IMR-90 (cell line): ENCODE results near the gene NHEJ1. TPM values are rescaled to one million over a fixed set of nuclear protein-coding genes. Genes with fewer than 3 reads are reported as not detected.
A peak's percentile ranks its signal among the peaks of the same experiment; 100 is the strongest.

Experiments
- ATAC-seq: fragments of 200-7000 bp; cut with Tn5 transposase; 2 replicates; pipeline ENCODE4 v1.9.1; 2020; ENCODE audit warnings: low read depth, mild to moderate bottlenecking, moderate library complexity
- BruUV-seq: library from RNA; stranded (reverse); fragments of 400-500 nt; replicated peaks from 2 replicates; lab custom pipeline; 2021; lab: Mats Ljungman, UMichigan
- CTCF ChIA-PET: fragments of 300-600 bp; formaldehyde crosslinking; extraction: SDS; loops from one replicate; lab custom pipeline; 2021; ENCODE audit warnings: antibody characterized with exemption; lab: Yijun Ruan, JAX
- POLR2A ChIA-PET: fragments of 300-600 bp; sonication (Branson Sonifier 250); formaldehyde crosslinking; loops from one replicate; lab custom pipeline; 2022; ENCODE audit warnings: antibody characterized with exemption; ENCODE audit not compliant: unreplicated experiment; lab: Charles Lee
- DNase-seq: peaks from one replicate; pipeline ENCODE4 v3.0.0; 2013
- H2AFZ ChIP-seq: replicated peaks from 2 replicates; pipeline ENCODE3; 2013; ENCODE audit warnings: low read length, mild to moderate bottlenecking; ENCODE audit not compliant: poor library complexity
- H2AK5ac ChIP-seq: 2 replicates; pipeline ENCODE4 v1.6.1; 2013; ENCODE audit warnings: low read depth, low read length, inconsistent platforms
- H2AK9ac ChIP-seq: replicated peaks from 2 replicates; pipeline ENCODE3; 2013; ENCODE audit warnings: mild to moderate bottlenecking, low read depth, low read length, moderate library complexity; ENCODE audit not compliant: poor library complexity
- H2BK120ac ChIP-seq: 2 replicates; pipeline ENCODE4 v1.6.1; 2013; ENCODE audit warnings: low read depth, low read length, inconsistent platforms
- H2BK15ac ChIP-seq: 3 replicates; pipeline ENCODE4 v1.6.1; 2013; ENCODE audit warnings: low read depth, low read length, inconsistent platforms
- H2BK20ac ChIP-seq: 2 replicates; pipeline ENCODE4 v1.6.1; 2013; ENCODE audit warnings: low read depth, mild to moderate bottlenecking, inconsistent platforms, low read length, moderate library complexity
- H2BK5ac ChIP-seq: 2 replicates; pipeline ENCODE4 v1.6.1; 2013; ENCODE audit warnings: mild to moderate bottlenecking, low read depth, low read length, inconsistent platforms; ENCODE audit not compliant: poor library complexity, severe bottlenecking
- H3K14ac ChIP-seq: replicated peaks from 2 replicates; pipeline ENCODE4 v1.6.1; 2013; ENCODE audit warnings: low read depth, low read length, inconsistent platforms
- H3K18ac ChIP-seq: 2 replicates; pipeline ENCODE4 v1.6.1; 2013; ENCODE audit warnings: low read depth, low read length, control low read depth
- H3K23ac ChIP-seq: 2 replicates; pipeline ENCODE4 v1.6.1; 2013; ENCODE audit warnings: low read depth, low read length, inconsistent platforms
- H3K27ac ChIP-seq: 2 replicates; pipeline ENCODE4 v1.5.1; 2013; ENCODE audit warnings: mild to moderate bottlenecking, control low read depth, low read length; ENCODE audit not compliant: insufficient read depth
- H3K27me3 ChIP-seq: 2 replicates; pipeline ENCODE4 v1.6.1; 2013; ENCODE audit warnings: low read length; ENCODE audit not compliant: control insufficient read depth, insufficient read depth
- H3K36me3 ChIP-seq: 2 replicates; pipeline ENCODE4 v1.6.1; 2013; ENCODE audit warnings: low read length, mixed read lengths; ENCODE audit not compliant: control insufficient read depth, insufficient read depth
- H3K4ac ChIP-seq: 2 replicates; pipeline ENCODE4 v1.6.1; 2013; ENCODE audit warnings: low read depth, low read length, inconsistent platforms
- H3K4me1 ChIP-seq: 2 replicates; pipeline ENCODE4 v1.6.1; 2013; ENCODE audit warnings: low read length, mixed read lengths; ENCODE audit not compliant: control insufficient read depth, insufficient read depth
- H3K4me2 ChIP-seq: 2 replicates; pipeline ENCODE4 v1.6.1; 2013; ENCODE audit warnings: low read depth, mild to moderate bottlenecking, control low read depth, low read length, moderate library complexity
- H3K4me3 ChIP-seq: 2 replicates; pipeline ENCODE4 v1.5.1; 2013; ENCODE audit warnings: low read depth, mild to moderate bottlenecking, control low read depth, low read length, moderate library complexity; ENCODE audit not compliant: insufficient read depth
- H3K56ac ChIP-seq: 2 replicates; pipeline ENCODE4 v1.6.1; 2013; ENCODE audit warnings: low read length, inconsistent platforms; ENCODE audit not compliant: insufficient read depth; ENCODE audit errors: extremely low read depth
- H3K79me1 ChIP-seq, 2 experiments: 2 replicates each; pipeline ENCODE4 v1.6.1; 2013; ENCODE audit warnings: low read length in 2 of 2, inconsistent platforms in 1 of 2, low read depth in 1 of 2
- H3K9ac ChIP-seq: 2 replicates; pipeline ENCODE4 v1.6.1; 2013; ENCODE audit warnings: low read depth, low read length, control low read depth
- H3K9me1 ChIP-seq: 2 replicates; pipeline ENCODE4 v1.6.1; 2013; ENCODE audit warnings: low read length, inconsistent platforms; ENCODE audit not compliant: insufficient read depth
- H3K9me3 ChIP-seq: 2 replicates; pipeline ENCODE4 v1.6.1; 2013; ENCODE audit warnings: low read length; ENCODE audit not compliant: control insufficient read depth, insufficient read depth
- H4K20me1 ChIP-seq: 2 replicates; pipeline ENCODE4 v1.6.1; 2013; ENCODE audit warnings: low read length, inconsistent platforms; ENCODE audit not compliant: insufficient read depth
- H4K5ac ChIP-seq: 2 replicates; pipeline ENCODE4 v1.6.1; 2013; ENCODE audit warnings: mild to moderate bottlenecking, low read depth, low read length, control low read depth
- H4K8ac ChIP-seq, 2 experiments: 2 replicates each; pipeline ENCODE4 v1.6.1; 2013; ENCODE audit warnings: low read depth in 2 of 2, low read length in 2 of 2, control low read depth in 1 of 2, inconsistent platforms in 1 of 2
- H4K91ac ChIP-seq: 2 replicates; pipeline ENCODE4 v1.6.1; 2013; ENCODE audit warnings: low read depth, low read length, inconsistent platforms; ENCODE audit not compliant: insufficient read depth
- BHLHE40 ChIP-seq: fragments of 150-350 bp; IDR thresholded peaks from 2 replicates; pipeline ENCODE4 v1.6.1; 2016; ENCODE audit warnings: mild to moderate bottlenecking, low read depth, low read length
- CEBPB ChIP-seq: IDR thresholded peaks from 2 replicates; pipeline ENCODE4 v1.6.1; 2012; ENCODE audit warnings: low read depth, low read length, improper control_type of control experiment
- CHD1 ChIP-seq: IDR thresholded peaks from 2 replicates; pipeline ENCODE4 v1.6.1; 2012; ENCODE audit warnings: low read depth, low read length, improper control_type of control experiment
- CTCF ChIP-seq: conservative IDR thresholded peaks from 2 replicates; pipeline ENCODE4 v1.5.1; 2012; ENCODE audit warnings: mild to moderate bottlenecking, low read depth, low read length, improper control_type of control experiment
- ELK1 ChIP-seq: fragments of 150-350 bp; IDR thresholded peaks from 2 replicates; pipeline ENCODE4 v1.6.1; 2016; ENCODE audit warnings: low read depth, mild to moderate bottlenecking, low read length, moderate library complexity, borderline replicate concordance
- FOS ChIP-seq: fragments of 150-350 bp; IDR thresholded peaks from 2 replicates; pipeline ENCODE4 v1.6.1; 2016; ENCODE audit warnings: low read depth, low read length
- MAFK ChIP-seq: IDR thresholded peaks from 2 replicates; pipeline ENCODE4 v1.6.1; 2012; ENCODE audit warnings: low read depth, low read length, improper control_type of control experiment
- MAZ ChIP-seq: IDR thresholded peaks from 2 replicates; pipeline ENCODE4 v1.6.1; 2012; ENCODE audit warnings: low read depth, mild to moderate bottlenecking, low read length, improper control_type of control experiment, moderate library complexity, borderline replicate concordance
- MXI1 ChIP-seq: IDR thresholded peaks from 2 replicates; pipeline ENCODE4 v1.6.1; 2012; ENCODE audit warnings: low read depth, mild to moderate bottlenecking, low read length, moderate library complexity, borderline replicate concordance
- NFE2L2 ChIP-seq: fragments of 150-350 bp; IDR thresholded peaks from 2 replicates; pipeline ENCODE4 v1.6.1; 2016; ENCODE audit warnings: low read depth, mild to moderate bottlenecking, low read length
- POLR2A ChIP-seq: IDR thresholded peaks from 2 replicates; pipeline ENCODE4 v1.6.1; 2012; ENCODE audit warnings: mild to moderate bottlenecking, low read depth, low read length
- RAD21 ChIP-seq: IDR thresholded peaks from 2 replicates; pipeline ENCODE4 v1.6.1; 2012; ENCODE audit warnings: low read length, improper control_type of control experiment
- RCOR1 ChIP-seq: IDR thresholded peaks from 2 replicates; pipeline ENCODE4 v1.6.1; 2012; ENCODE audit warnings: mild to moderate bottlenecking, low read length, improper control_type of control experiment; ENCODE audit not compliant: insufficient replicate concordance
- RFX5 ChIP-seq: IDR thresholded peaks from 2 replicates; pipeline ENCODE4 v1.8.0; 2012; ENCODE audit warnings: low read depth, mild to moderate bottlenecking, low read length, moderate library complexity
- SMC3 ChIP-seq: fragments of 150-350 bp; IDR thresholded peaks from 2 replicates; pipeline ENCODE4 v1.6.1; 2016; ENCODE audit warnings: low read depth, mild to moderate bottlenecking, antibody characterized with exemption, low read length, moderate library complexity
- USF2 ChIP-seq: fragments of 150-350 bp; IDR thresholded peaks from 2 replicates; pipeline ENCODE4 v1.6.1; 2017; ENCODE audit warnings: mild to moderate bottlenecking, antibody characterized with exemption, low read length, low read depth
- WGBS, 2 experiments: methylation state at CpG; one replicate each; pipeline versions ENCODE4 v1.1.5 to v1.1.7; 2013; ENCODE audit warnings: missing lambda C conversion rate in 2 of 2; ENCODE audit not compliant: insufficient read length in 1 of 2; ENCODE audit errors: extremely low coverage in 2 of 2; 5-methylcytosine and 5-hydroxymethylcytosine counted together
- dilution Hi-C: fragments of 300-500 bp; cut with HindIII; formaldehyde crosslinking; loops from one replicate; pipeline ENCODE4 v1.14.3; 2018; ENCODE audit warnings: low sequenced_read_pairs; ENCODE audit not compliant: unreplicated experiment
- in situ Hi-C: fragments of 300-500 bp; cut with MboI; formaldehyde crosslinking; loops from 3 replicates; pipeline ENCODE4 v1.14.3; 2019; ENCODE audit warnings: low sequenced_read_pairs, inconsistent platforms, mixed read lengths
- intact Hi-C: fragments of 100-400 bp; cut with micrococcal nuclease; formaldehyde crosslinking; loops from 2 replicates; pipeline ENCODE4 v1.10.0; 2022
- polyA plus RNA-seq, 3 experiments: library from polyadenylated mRNA; depleted of rRNA; stranded (reverse); fragments of >200 nt; gene quantifications; 2 replicates each; pipeline ENCODE4 v1.2.3, GENCODE V29; 2012; ENCODE audit warnings: low replicate concordance in 1 of 3
- total RNA-seq: library from RNA; depleted of rRNA; stranded (reverse); fragments of >200 nt; gene quantifications from 2 replicates; pipeline ENCODE4 v1.2.3, GENCODE V29; 2012

NHEJ1 gene
- total and polyA plus RNA-seq, 2 of the 4 experiments (the other 2 are of a cell fraction) = 12.5 to 23.1 TPM

- H3K9me3 ChIP-seq = no peaks in the 10 kb centered on the region
- H3K4ac ChIP-seq = no peak overlapping the region
- no peak overlapping the region for H3K9ac ChIP-seq
- H3K4me1 ChIP-seq = peaks cover 5% of the 10 kb centered on the region
- ChIA-PET POLR2A (no interaction called here), CTCF (interaction anchor here (0.6 to 1.9 kb wide), 6 partner anchors 17 to 113 kb away, joined by 3 to 7 read pairs (median 4); no protein-coding TSS in a partner anchor)
- no peak overlapping the region for H4K5ac ChIP-seq
- ATAC-seq (peak; percentile 98), DNase-seq (peak; percentile 67)
- H2BK5ac ChIP-seq = no peak overlapping the region
- H3K27ac ChIP-seq = no peak overlapping the region
- H4K91ac ChIP-seq = no peak overlapping the region
- no peak overlapping the region for H4K8ac ChIP-seq
- no peak overlapping the region for H3K18ac ChIP-seq
- intact Hi-C loops (no loop called here), dilution Hi-C loops (no loop called here), in situ Hi-C loops (no loop called here)
- H3K4me2 ChIP-seq = no peak overlapping the region
- H3K4me3 ChIP-seq = no peak overlapping the region
- H3K36me3 ChIP-seq = peaks cover 12% of the 10 kb centered on the region
- 0 out of 2 replicates have a peak overlapping the region, but pooled peaks have one; percentile 11 for H3K14ac ChIP-seq
- peak overlapping the region; percentile 8 for H2AFZ ChIP-seq
- H2AK5ac ChIP-seq = no peak overlapping the region
- no peak overlapping the region for H2BK15ac ChIP-seq
- H2BK120ac ChIP-seq = no peak overlapping the region
- H4K20me1 ChIP-seq = no peaks in the 10 kb centered on the region
- TF ChIP-seq RFX5 (no peak), CEBPB (no peak), BHLHE40 (no peak; the same call in 1 of the 2 replicates), MAFK (no peak), RCOR1 (no peak), MAZ (no peak), RAD21 (0 out of 2 replicates have a peak, but pooled peaks have one; percentile 10), USF2 (no peak), NFE2L2 (no peak), SMC3 (no peak; the same call in 1 of the 2 replicates), POLR2A (no peak), CHD1 (no peak), MXI1 (peak; percentile 70; the same call in 1 of the 2 replicates), ELK1 (no peak), CTCF (peak; percentile 33; the same call in 1 of the 2 replicates), FOS (peak; percentile 45; the same call in 1 of the 2 replicates)
- WGBS, 2 experiments = 80% methylated on average over 1 of the region's 6 CpGs; no CpG with 5 or more reads in 1 of the 2 experiments
- H3K56ac ChIP-seq = no peak overlapping the region; the same call in 1 of the 2 replicates
- peaks cover 3% of the 10 kb centered on the region; the same call in 1 of the 2 replicates for H3K9me1 ChIP-seq
- no peaks in the 10 kb centered on the region for H3K27me3 ChIP-seq
- BruUV-seq = no TSS peak
- no peak overlapping the region for H3K23ac ChIP-seq
- no peaks in the 10 kb centered on the region; a peak in 1 of 4 replicates for H3K79me1 ChIP-seq
- peak overlapping the region; percentile 5 for H2AK9ac ChIP-seq
- H2BK20ac ChIP-seq = no peak overlapping the region
These were observed 18.3 kb downstream of the NHEJ1 start for GRCh38 chr2:219142329-219142728.
